Placental epithelial cell (primary cell): ENCODE data around the gene NCAPG2. TPM values are rescaled to one million over a fixed set of nuclear protein-coding genes. Genes with fewer than 3 reads are reported as not detected.

ENCODE experiments used
- small RNA-seq: library from RNA; depleted of rRNA; stranded (forward); fragments of <200 nt; gene quantifications from one replicate; pipeline ENCODE3, GENCODE V24; 2012
- total RNA-seq: library from RNA; depleted of rRNA; stranded (reverse); fragments of >200 nt; gene quantifications from 2 replicates; pipeline ENCODE4 v1.2.3, GENCODE V29; 2012

NCAPG2 gene
- 9.0 and 13.4 TPM in 2 replicates for total RNA-seq

GRCh38 chr7:158704524-158705233 lies at the start of gene NCAPG2:
Gene NCAPG2, minus strand, starts transcription at chr7:158704804. Its CDS starts 2,905 bp downstream, at chr7:158701899.

GRCh38 chr7:158587162-158588084 lies 117.2 kb downstream of the NCAPG2 start, which contains the start of gene PTPRN2:
Gene PTPRN2, minus strand, starts transcription at chr7:158587823.

Small RNAs within 50 kb of the gene (small RNA-seq; reads per million reads assigned to genes)
- gene MIR5707 (not detected), gene THAP5P1 (not detected)

Other genes starting within 250 kb of the NCAPG2 start
- under 0.01 and 0.11 TPM in 2 replicates for gene PTPRN2, start 117.0 kb downstream of the NCAPG2 start, total RNA-seq
- gene ESYT2, start 124.7 kb upstream of the NCAPG2 start, total RNA-seq, result 83.6 and 138 TPM in 2 replicates
- gene DYNC2I1, start 151.8 kb upstream of the NCAPG2 start, total RNA-seq, result 4.3 and 11.0 TPM in 2 replicates